GM20000 (cell line): Measurements from ENCODE around the gene TUT7.

Source experiments
- DNase-seq: peaks from one replicate; pipeline ENCODE4 v3.0.0; 2012; ENCODE audit warnings: low spot score
- CTCF ChIP-seq: IDR thresholded peaks from 2 replicates; pipeline ENCODE4 v1.5.1; 2012; ENCODE audit warnings: mild to moderate bottlenecking, control low read depth; ENCODE audit errors: extremely low read depth, missing control alignments

Gene TUT7

GRCh38 chr9:86354818-86355309 lies 654 bp upstream of the TUT7 start:
- DNase-seq, result no peak
- no peak for TF ChIP-seq CTCF

GRCh38 chr9:86353655-86354010 lies 577 bp downstream of the TUT7 start:
- TF ChIP-seq CTCF, result no peak
- DNase-seq, result peak; percentile 23

GRCh38 chr9:86352440-86353077 lies 1.7 kb downstream of the TUT7 start:
- TF ChIP-seq CTCF, result no peak
- DNase-seq, result peak; percentile 32

- TF ChIP-seq CTCF, result no peak
- DNase-seq, result no peak
Measured at GRCh38 chr9:86351880-86352279, 2.3 kb downstream of the TUT7 start.

DNA sequence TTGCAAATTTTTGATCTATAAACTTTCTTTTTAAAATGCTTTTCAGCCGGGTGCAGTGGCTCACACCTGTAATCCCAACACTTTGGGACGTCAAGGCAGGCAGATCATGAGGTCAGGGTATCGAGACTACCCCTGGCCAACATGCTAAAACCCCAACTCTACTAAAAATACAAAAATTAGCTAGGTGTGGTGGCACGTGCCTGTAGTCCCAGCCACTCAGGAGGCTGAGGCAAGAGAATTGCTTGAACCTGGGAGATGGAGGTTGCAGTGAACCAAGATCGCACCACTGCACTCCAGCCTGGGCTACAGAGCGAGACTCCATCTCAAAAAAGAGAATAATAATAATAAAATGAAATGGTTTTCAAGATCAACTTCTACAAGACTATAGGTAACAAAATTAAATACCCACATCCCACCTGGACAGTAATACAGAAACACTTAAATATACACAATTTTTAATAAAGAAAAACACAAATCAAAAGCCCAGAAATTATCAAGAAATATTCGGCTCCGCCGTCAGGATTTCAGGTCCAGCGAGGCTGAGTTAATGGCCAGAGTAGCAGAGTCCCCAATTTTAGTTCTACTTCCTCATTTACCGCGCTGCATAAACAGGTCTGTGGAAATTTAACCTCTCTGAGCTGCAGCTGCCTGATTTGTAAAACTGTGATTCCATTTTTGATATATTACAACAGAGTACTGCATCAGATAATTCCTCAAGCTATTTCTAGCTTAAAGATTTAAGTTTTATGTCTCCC lies 4.0 kb downstream of the TUT7 start:
- DNase-seq, result peak; percentile 48

GRCh38 chr9:86349271-86349670 lies 4.9 kb downstream of the TUT7 start:
- DNase-seq, result no peak
- no peak for TF ChIP-seq CTCF

More for the DNA sequence above, 4.0 kb downstream of the TUT7 start:
- TF ChIP-seq CTCF, result no peak

- no peak for TF ChIP-seq CTCF
- DNase-seq, result no peak
Measured at GRCh38 chr9:86347991-86348390, 6.2 kb downstream of the TUT7 start.
